Neural cell (in vitro differentiated cells): ENCODE measurements around the gene CASKIN2.

Experiments
- EP300 ChIP-seq: fragments of 450-650 bp; conservative IDR thresholded peaks from 2 replicates; pipeline ENCODE4 v1.6.1; 2014; ENCODE audit warnings: antibody characterized with exemption, mild to moderate bottlenecking, moderate library complexity; ENCODE audit not compliant: poor library complexity, severe bottlenecking
- EZH2 ChIP-seq: fragments of 200-600, 300-800 bp; shearing (Covaris generic), sonication (generic); IDR thresholded peaks from 2 replicates; pipeline ENCODE4 v1.6.1; 2014; ENCODE audit warnings: antibody characterized with exemption, low read length, borderline replicate concordance, mild to moderate bottlenecking; ENCODE audit not compliant: insufficient read depth, poor library complexity, severe bottlenecking
- MXI1 ChIP-seq: fragments of 450-650 bp; conservative IDR thresholded peaks from 2 replicates; pipeline ENCODE4 v1.6.1; 2014; ENCODE audit warnings: antibody characterized with exemption, mild to moderate bottlenecking; ENCODE audit not compliant: poor library complexity, severe bottlenecking
- POLR2AphosphoS5 ChIP-seq: IDR thresholded peaks from 2 replicates; pipeline ENCODE4 v1.6.1; 2012
- RAD21 ChIP-seq: fragments of 450-650 bp; conservative IDR thresholded peaks from 2 replicates; pipeline ENCODE4 v1.6.1; 2014; ENCODE audit warnings: antibody characterized with exemption, mild to moderate bottlenecking, moderate library complexity
- SMC3 ChIP-seq: fragments of 450-650 bp; conservative IDR thresholded peaks from 2 replicates; pipeline ENCODE4 v1.6.1; 2014; ENCODE audit warnings: antibody characterized with exemption, mild to moderate bottlenecking, moderate library complexity; ENCODE audit not compliant: poor library complexity
- TAF1 ChIP-seq: IDR thresholded peaks from 2 replicates; pipeline ENCODE4 v1.6.1; 2012; ENCODE audit warnings: low read depth
- TF ChIP-seq, protein P1 (sequence below): fragments of 450-650 bp; IDR thresholded peaks from 2 replicates; pipeline ENCODE4 v1.5.1; 2014; ENCODE audit warnings: antibody characterized with exemption, mild to moderate bottlenecking, moderate library complexity; ENCODE audit not compliant: poor library complexity, severe bottlenecking
- TF ChIP-seq, protein P2 (sequence below): IDR thresholded peaks from 2 replicates; pipeline ENCODE4 v1.6.1; 2012; ENCODE audit warnings: borderline replicate concordance

DNA sequence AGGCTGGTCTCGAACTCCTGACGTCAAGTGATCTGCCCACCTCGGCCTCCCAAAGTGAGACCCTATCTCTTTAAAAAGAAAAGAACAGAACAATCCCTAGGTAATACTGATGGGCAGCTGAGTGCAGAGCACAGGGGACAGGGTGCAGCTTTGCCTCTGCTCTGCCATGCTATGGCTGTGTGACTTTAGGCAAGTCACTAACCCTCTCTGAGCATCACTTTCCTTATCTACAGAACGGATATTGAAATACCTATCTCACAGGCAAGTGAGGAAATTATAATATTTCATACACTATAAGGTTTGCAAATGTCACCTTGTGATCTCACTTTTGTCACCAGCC, 4.1 kb downstream of the CASKIN2 start:
- TF ChIP-seq, protein P1, sequence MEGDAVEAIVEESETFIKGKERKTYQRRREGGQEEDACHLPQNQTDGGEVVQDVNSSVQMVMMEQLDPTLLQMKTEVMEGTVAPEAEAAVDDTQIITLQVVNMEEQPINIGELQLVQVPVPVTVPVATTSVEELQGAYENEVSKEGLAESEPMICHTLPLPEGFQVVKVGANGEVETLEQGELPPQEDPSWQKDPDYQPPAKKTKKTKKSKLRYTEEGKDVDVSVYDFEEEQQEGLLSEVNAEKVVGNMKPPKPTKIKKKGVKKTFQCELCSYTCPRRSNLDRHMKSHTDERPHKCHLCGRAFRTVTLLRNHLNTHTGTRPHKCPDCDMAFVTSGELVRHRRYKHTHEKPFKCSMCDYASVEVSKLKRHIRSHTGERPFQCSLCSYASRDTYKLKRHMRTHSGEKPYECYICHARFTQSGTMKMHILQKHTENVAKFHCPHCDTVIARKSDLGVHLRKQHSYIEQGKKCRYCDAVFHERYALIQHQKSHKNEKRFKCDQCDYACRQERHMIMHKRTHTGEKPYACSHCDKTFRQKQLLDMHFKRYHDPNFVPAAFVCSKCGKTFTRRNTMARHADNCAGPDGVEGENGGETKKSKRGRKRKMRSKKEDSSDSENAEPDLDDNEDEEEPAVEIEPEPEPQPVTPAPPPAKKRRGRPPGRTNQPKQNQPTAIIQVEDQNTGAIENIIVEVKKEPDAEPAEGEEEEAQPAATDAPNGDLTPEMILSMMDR: no peak
- TF ChIP-seq, protein P2, sequence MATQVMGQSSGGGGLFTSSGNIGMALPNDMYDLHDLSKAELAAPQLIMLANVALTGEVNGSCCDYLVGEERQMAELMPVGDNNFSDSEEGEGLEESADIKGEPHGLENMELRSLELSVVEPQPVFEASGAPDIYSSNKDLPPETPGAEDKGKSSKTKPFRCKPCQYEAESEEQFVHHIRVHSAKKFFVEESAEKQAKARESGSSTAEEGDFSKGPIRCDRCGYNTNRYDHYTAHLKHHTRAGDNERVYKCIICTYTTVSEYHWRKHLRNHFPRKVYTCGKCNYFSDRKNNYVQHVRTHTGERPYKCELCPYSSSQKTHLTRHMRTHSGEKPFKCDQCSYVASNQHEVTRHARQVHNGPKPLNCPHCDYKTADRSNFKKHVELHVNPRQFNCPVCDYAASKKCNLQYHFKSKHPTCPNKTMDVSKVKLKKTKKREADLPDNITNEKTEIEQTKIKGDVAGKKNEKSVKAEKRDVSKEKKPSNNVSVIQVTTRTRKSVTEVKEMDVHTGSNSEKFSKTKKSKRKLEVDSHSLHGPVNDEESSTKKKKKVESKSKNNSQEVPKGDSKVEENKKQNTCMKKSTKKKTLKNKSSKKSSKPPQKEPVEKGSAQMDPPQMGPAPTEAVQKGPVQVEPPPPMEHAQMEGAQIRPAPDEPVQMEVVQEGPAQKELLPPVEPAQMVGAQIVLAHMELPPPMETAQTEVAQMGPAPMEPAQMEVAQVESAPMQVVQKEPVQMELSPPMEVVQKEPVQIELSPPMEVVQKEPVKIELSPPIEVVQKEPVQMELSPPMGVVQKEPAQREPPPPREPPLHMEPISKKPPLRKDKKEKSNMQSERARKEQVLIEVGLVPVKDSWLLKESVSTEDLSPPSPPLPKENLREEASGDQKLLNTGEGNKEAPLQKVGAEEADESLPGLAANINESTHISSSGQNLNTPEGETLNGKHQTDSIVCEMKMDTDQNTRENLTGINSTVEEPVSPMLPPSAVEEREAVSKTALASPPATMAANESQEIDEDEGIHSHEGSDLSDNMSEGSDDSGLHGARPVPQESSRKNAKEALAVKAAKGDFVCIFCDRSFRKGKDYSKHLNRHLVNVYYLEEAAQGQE: no peak
- TF ChIP-seq SMC3 (no peak), POLR2AphosphoS5 (no peak), EP300 (no peak), EZH2 (no peak), MXI1 (no peak), RAD21 (no peak), TAF1 (no peak)
